Amniotic epithelial cell (primary cell): ENCODE data around the gene TSPAN13.
"Not testable (repeated sequence)": the region's sequence is repeated elsewhere in the genome, so short reads cannot be mapped to it uniquely, and the experiment has no call there.

Experiments used
- DNase-seq: peaks from one replicate; pipeline ENCODE4 v3.0.0-alpha.2; 2010; ENCODE audit warnings: low read depth

TSPAN13 gene

DNA sequence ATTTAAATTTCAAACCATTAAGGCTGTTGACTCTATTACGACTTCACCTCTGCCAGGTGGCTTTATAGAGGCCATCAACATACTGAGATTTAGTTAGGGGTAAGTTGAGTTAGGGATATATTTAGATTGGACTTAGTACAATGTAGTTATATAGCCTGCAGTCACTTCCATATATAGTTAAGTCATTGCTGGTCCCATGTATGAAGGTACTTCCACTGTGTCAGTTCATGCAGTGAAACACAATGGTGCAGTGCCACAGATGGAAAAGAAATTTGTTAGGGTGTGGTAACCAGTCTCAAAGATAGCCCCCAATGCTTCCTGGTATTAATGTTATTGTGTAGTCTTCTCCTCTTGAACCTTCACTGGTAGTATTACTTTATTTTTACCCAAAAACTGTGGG is 12.6 kb upstream of the TSPAN13 start:
- no peak for DNase-seq

DNA sequence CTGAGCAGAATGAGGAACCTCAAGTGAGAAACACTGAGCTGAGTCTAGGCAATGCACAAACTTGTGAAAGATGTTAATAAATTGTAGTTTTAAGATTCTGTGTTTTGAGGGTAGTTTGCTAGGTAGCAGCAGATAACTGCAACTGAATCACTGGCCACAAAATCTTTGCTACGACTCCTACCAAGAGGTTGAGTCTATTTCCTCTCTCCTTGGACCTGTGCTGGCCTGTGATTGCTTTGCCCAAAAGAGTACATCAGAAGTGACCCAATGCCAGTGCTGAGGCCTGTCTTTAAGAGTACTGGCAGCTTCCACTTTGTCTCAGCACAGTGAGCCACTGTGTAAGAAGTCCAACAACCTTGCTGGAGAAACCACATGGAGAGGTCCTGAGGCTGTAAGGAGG is 11.9 kb upstream of the TSPAN13 start:
- DNase-seq = peak; percentile 50

DNA sequence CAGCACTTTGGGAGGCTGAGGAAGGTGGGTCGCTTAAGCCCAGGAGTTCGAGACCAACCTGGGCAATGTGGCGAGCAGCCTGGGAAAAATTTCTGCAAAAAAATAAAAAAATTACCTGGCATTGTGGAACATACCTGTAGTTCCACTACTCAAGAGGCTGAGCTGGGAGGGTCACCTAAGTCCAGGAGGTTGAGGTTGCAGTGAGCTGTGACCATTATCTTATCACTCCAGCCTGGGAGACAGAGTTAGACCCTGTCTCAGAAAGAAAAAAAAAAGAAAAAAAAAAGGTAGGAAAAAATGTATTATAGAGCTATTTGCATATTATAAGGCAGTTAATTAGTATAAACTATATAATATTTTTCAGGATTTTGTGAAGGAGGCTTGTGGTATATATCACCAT is 11.0 kb upstream of the TSPAN13 start:
- no peak for DNase-seq

DNA sequence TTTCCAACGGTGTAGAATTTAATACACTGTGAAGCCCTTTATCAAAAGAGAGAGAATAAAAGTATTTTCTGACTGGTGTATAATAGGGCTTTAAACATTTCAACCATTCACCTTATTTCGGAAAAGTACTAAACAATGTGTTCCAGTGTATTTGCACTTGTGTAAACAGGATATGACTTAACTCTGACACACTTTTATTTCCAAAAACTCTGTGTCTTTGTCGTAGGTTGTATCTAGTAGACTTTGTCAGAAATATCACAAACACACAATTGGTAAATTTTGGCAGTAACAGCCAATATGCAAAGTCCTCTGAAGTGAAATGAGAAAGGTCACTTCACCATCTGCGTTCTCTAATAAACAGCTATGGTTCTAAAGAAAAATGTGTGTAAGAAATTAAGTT is 10.3 kb upstream of the TSPAN13 start:
- DNase-seq = peak; percentile 35

DNA sequence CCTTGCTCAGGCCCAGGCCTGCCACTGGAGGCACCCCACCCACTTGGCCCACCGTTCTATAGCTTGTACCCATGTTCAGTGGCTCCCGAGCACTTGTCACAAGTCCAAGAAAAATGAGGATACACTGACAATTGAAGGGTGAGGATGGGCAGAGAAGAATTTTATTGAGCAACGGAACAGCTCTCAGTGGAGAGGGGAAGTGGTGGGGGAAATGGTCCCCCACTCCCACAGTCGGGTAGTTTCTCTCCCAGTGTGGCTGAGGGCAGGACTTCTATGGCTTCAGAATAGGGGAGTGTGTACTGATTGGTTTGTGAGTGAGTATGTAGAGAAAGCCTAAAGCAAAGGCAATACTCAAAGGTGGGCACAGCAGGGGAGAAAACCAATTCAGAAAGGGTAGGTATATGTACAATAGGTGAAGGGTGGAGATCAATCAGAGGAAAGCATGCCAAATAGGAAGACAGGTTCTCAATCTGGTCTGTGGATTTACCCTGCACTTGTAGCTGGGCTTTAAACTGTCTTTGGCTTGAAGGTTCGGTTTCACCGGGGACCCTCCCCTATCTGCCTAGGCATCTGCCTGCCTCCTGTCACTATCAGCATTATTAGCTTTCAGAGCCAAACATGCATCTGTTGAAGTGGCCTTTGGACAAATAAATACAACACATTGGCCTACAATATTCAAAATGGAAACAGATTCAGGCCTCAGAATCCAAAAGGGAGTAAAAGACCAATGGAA is 8.9 kb upstream of the TSPAN13 start:
- no peak for DNase-seq

DNA sequence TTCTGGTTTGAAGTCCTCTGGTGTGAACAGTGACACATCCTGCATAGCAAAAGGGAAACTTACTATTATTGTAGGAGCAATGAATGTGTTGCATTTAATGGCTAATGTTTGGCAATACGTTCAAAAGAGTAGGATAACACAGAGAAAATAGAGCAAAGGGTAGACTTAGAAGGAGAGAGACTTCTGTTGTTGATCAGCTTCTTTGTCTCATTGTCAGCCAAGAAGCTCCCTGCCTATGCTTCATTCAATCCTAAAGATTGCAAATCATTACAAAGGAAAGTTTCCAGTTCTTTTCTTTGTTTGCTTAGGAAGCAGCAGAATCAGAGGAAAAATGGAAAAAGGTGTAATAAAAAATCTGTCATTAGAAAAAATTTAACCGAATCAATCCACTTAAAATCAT is 7.9 kb upstream of the TSPAN13 start:
- DNase-seq = no peak

DNA sequence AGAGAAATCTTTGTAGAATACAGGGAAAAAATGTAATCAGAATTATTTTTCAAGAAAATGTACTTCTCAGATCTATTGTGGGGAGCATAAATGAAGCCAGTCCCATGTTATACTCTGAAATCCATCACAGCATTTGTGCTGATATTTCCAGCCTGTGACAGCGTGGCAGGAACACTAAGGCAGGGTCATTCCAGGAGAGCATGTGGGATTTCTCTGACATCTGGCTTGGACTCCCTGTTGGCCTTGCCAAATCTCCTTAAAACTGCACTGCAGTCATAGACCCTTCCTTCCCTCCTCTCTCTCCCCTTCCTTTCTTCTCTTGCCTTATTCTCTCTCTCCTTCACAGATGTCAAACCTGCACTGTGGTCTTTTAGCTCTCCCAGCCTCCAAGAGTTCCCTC is 6.5 kb upstream of the TSPAN13 start:
- no peak for DNase-seq

DNA sequence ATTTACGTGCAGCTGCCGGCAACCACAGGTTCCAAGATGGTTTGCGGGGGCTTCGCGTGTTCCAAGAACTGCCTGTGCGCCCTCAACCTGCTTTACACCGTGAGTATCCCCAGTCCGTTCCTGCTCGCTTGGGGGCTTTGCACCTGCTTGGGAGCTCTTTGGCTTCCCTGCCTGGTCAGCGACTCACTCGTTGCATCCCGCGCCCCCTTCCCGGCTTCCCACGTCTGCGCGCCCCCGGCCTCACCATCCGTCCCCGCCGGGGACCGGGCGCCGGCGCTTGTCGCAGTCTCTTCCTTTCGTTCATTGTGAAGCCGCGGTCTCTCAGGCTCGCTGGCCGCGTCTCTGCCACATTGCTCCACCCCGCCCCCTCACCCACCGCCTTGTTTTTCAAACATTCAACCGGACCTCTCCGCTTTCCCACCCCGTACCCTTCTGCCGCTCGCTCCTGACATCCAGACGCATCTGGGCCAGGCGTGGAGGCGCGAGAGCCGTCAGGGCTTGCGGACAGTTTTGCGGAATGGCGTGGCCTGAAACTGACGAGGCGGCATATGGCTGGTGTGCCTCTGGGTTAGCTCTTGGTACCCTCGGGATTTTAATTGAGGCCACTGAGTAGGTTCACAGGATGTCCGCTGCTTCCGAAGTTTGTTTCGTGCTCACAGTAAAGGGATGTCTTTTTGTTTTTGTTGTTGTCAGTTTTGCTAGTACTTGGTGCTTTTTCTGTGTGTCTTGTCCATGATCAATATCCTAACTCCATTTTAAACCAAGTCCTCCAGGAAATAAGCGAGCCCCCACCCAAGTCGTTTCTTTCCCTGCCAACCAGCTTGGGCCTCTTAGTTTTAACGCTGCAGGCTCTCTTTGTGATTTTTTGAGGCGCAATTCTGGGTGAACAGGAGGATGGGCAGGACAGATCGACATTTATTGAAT is 639 bp downstream of the TSPAN13 start:
- DNase-seq = no peak

DNA sequence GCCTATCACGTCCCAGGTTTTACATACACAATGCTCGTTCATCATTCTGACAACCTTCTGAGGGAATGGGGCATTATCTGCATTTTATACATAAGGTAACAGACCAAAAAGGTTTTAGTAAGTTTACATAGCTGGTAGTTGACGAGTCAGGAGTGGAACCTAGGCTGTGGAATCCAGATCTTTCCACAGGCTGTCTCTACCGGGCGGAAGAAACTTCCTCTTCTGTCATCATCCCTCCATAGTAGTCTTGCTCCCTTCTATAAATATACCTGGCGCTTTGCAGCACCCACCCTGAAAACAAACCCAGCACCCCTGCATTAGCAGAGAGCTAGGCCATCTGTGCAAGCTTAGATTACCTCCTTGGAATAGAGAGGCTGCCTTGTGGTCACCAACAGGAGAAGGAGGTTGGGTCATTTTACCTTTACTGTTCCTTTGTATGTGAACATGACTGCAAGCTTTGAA is 1.3 kb downstream of the TSPAN13 start:
- DNase-seq = no peak

DNA sequence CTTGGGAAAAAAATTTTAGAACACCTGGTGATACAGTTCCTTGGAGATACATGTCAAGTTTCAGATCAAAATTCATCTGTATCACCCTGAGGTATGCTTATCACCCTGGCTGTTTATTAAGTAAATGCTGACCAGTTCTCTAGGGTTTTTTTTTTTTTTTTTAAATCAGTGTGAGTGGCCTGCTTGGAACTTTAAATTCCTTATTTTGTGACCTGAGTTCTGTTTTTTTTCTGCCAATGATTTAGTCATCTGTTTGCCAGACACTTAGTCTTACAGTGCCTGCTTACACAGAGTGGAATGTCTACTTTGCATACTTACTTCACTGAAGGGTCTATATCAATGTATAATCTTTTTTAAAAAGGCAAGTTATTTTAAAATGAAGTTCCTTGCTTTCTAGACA is 1.8 kb downstream of the TSPAN13 start:
- DNase-seq = no peak

DNA sequence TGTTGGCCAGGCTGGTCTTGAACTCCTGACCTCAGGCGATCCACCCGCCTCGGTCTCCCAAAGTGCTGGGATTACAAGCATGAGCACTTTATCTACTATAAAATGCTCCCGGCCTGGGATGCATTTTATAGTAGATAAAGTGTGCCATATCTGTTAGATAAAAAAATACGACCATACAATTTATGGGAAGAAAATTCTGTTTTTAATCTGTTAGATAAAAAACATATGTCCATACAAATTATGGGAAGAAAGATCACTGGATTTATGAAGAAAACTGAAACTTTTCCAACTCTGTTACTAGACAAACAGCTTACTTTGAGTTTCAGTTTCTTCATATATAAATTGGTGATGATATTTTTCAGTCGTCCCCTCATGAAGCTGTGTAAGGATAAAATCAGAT is 4.5 kb downstream of the TSPAN13 start:
- no peak for DNase-seq

DNA sequence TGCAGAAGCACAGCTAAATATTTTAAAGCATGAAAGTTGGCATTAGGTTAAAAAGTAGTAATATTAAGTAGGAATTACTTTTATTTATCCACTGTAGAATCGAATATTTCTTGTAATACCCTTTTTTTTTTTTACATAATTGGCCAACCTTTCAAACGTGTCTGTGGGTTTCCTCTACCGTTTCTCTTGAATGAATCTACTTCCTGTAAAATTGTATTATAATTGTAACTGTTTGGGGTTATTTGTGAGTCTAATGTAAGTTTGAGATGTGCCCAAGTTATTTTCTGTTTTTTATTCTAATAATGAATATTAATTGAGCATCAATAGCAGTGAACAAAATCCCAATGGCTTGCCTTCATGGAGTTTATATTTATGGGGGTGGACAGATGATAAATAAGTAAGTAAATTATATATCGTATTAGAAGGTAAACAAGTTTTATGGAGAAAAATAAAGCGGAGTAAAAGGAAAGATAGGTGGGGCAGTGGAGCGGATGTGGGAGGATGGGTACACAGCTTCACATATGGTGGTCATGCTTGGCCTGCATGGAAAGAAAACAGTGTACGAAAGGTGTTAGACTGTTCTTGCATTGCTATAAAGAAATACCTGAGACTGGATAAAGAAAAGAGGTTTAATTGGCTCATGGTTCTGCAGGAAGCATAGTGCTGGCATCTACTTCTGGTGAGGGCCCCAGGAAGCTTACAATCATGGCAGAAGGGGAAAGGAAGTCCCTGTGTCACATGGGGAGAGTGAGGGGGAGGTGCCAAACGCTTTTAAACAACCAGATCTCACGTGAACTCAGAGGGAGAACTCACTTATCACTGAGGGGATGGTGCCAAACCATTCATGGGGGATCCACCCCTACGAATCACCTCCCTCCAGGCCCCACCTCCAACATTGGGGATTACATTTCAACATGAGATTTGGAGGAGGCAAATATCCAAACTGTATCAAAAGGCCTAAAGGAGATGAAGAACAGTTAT is 5.4 kb downstream of the TSPAN13 start:
- no peak for DNase-seq

DNA sequence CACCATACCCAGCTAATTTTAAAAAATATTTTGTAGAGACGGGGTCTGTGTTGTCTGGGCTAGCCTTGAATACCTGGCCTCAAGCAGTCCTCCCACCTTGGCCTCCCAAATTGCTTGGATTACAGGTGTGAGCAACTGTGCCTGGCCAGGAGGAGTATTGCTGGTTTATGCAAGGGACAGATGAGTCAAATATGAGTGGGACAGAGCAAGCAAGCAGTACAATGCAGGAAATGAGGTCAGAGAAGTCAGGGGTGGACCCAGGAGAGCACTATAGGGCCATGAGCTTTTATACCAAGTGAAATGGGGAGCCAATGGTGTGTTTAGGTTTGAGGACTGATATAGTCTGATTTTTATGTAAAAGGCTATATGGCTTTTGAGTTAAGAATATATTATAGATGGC is 6.3 kb downstream of the TSPAN13 start:
- no peak for DNase-seq

DNA sequence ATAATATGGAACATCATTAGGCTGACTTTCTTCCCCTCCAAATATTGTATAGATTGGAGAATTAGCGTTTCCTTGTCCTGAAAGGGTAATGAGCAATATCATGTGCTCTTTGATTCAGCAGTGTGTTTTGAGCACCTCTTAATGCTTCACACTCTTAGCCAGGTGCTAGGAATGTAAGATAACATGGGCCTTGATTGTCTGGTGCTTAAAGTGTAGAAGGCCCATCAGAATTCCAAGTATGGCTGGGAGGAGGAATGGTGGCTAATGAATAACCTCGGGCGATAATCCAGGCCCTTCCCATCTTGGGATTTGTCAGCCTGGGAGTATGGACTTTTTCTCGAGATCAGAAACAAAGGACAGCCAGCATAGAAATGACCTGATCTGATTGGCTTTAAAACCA is 8.6 kb downstream of the TSPAN13 start:
- DNase-seq = no peak

DNA sequence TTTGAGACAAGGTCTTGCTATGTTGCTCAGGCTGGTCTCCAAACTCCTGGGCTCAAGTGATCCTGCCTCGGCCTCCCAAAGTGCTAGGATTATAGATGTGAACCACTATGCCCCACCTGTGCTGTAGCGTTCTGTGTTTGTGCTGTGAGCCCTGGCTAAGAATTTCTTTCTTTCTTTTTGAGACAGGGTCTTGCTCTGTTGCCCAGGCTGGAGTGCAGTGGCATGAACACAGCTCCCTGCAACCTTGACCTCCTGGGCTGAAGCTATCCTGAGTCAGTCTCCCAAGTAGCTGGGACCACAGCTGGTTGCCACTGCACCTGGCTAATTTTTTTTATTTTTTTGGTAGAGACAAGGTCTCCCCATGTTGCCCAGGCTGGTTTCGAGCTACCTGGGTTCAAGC is 11.4 kb downstream of the TSPAN13 start:
- no peak for DNase-seq

DNA sequence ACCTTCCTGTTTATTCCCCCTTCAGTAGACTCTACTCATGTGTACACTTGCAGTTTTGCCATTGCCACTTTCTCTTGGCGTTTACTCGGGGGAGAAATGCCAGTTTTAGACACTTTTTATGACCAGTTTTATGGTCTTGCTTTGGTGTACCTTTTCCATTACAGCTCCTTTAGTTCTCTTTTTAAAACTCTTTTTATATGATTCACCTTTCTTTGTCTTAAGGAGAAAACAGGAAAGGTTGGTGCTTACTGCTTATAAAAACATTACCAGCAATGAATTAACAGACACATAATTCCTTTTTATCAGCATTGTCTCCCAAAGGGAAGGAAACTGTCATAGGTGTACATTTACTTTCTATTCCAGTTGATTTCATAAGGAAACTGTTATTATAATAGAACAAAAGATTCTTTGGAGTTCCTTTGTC is 11.9 kb downstream of the TSPAN13 start:
- no peak for DNase-seq

DNA sequence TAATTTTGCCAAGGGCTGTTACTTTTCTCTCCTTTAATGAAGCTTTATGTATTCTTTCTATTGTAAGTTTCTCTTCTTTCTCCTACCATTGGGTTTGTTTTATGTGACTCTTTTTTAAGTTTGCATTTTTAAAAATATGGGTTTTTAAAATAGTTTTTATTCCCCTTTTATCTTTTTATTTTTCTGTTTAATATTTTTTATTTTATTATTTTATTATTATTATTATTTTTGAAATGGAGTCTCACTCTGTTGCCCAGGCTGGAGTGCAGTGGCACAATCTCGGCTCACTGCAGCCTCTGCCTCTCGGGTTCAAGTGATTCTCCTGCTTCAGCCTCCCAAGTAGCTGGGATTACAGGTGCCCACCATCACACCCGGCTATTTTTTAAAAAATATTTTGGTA is 16.4 kb downstream of the TSPAN13 start:
- not testable (repeated sequence) for DNase-seq

DNA sequence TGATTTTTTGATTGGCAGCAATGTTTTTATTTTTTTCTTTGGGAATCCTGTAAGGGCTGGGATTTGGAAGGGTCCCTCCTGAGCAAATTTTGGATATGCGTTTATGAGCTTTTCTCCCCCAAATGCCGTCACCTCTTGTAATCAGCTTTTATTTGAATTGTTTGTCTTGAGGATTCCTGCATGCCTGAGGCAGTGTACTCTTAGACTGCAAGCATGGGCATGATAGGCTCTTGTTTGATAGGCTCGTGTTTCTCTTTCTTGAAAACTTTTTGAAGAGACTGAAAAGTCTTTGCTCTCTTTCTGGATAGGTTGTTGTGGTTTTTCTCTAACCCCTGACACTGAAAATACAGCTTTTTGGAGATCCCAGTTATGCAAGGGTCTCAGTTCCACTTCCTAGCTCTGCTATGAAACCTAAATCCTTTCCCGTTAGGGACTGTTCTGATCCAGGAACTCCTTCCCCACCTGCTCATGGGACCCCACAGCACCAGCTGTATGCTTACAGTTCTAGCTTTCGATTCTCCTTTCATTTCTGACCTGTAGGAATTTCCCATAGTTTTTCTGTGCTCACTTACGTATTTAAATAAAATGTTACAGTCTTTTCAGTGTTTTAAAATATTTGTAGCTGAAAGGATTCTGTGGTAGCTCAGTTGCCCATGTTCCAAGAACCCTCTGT is 17.2 kb downstream of the TSPAN13 start:
- no peak for DNase-seq

DNA sequence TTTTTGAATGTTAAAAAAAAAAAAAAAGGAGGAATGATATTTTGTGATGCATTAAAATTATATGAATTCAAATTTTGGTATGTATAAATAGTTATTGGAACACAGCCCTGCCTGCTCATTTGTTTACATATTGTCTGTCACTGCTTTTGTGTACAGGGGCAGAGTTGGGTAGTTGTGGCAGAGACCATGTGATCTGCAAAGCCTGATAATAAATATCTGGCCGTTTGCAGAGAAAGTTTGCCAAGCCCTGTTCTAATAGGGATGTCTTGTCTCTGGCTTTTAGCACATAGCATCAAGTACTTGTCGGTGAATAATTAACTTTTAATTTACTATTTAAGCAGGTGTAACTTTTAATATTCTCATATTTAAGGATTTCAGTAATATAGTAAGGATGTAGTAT is 19.8 kb downstream of the TSPAN13 start:
- DNase-seq = no peak

DNA sequence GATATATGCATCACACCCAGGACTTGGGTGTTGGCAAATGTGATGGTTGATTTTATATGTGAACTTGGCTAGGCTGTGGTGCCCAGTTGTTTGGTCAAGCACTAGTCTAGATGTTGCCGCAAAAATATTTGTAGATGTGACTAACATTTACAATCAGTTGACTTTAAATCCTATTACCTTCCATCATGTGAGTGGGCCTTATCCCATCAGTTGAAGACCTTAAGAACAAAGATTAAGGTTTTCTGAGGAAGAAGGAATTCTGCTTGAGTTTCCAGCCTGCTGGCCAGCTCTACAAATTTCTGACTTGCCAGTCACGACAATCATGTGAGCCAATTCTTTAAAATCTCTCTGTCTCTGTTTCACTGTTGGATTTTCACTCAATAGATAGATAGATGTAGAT is 20.3 kb downstream of the TSPAN13 start:
- no peak for DNase-seq

DNA sequence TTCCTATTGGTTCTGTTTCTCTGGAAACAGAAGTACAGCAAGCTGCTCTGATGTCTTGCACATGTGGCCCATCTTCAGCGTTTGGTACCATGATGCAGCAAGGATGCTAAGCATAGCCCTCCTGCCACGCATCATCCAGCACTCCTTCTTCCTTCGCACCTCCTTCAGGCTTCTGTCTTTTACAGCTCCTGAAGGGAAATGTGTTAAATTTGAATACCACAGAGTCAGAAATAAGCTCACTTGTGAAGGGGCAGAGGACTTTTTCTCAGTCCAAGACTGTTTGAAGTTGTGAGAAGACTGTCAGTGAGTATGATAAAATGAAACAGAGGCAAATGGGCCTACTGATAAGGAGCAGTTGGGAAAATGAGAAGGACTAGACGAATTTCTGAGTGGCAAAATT is 20.7 kb downstream of the TSPAN13 start:
- DNase-seq = no peak

DNA sequence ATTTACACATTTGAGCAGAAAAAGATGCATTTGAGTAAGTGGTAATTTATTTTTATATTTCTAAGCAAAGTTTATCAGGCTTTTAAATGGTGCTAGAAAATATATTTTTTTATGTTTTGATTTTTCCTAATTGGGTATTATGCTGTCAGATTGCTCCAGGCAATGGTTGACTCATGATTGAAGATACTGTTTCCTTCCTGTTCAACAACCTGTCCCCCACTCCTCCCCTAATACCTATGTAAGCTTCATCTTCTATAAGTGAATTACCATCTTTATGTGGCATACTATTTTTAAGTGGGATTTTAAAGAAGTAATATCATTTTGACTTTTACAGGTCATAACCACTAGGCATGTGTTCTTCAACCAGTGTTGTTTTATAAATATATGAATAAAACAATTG is 21.4 kb downstream of the TSPAN13 start:
- DNase-seq = no peak
